Thoracic aorta (tissue), 2 donors: ENCODE data around the gene CERKL. TPM values are rescaled to one million over a fixed set of nuclear protein-coding genes. Genes with fewer than 3 reads are reported as not detected.

Experiments used
- ATAC-seq: fragments of 150-250 bp; one replicate; pipeline ENCODE4 v1.8.0; 2017; ENCODE audit warnings: low read depth; ENCODE audit not compliant: insufficient number of reproducible peaks, low FRiP score
- DNase-seq: peaks from one replicate; pipeline ENCODE4 v3.0.0-alpha.2; 2020; ENCODE audit warnings: low spot score
- H3K27ac ChIP-seq, 2 donors: fragments of 200-600 bp; sonication (generic); 1 replicate in 1 of 2; 2 replicates in 1 of 2; pipeline ENCODE4 v1.5.1; 2016; ENCODE audit warnings: mild to moderate bottlenecking in 2 of 2, moderate library complexity in 2 of 2
- H3K27me3 ChIP-seq: fragments of 200-600 bp; sonication (generic); replicated peaks from 2 replicates; pipeline ENCODE4 v1.6.0; 2016; ENCODE audit warnings: mild to moderate bottlenecking; ENCODE audit not compliant: insufficient read depth
- H3K36me3 ChIP-seq: fragments of 200-600 bp; sonication (generic); one replicate; pipeline ENCODE4 v1.5.1; 2016
- H3K4me1 ChIP-seq, 2 donors: fragments of 200-600 bp; sonication (generic); 1 replicate in 1 of 2; 2 replicates in 1 of 2; pipeline versions ENCODE4 v1.5.1 to v1.6.0; 2016; ENCODE audit warnings: low read depth in 2 of 2, mild to moderate bottlenecking in 1 of 2; ENCODE audit not compliant: control insufficient read depth in 1 of 2
- H3K4me3 ChIP-seq: fragments of 200-600 bp; sonication (generic); 2 replicates; pipeline ENCODE4 v1.5.1; 2016; ENCODE audit warnings: mild to moderate bottlenecking
- H3K9me3 ChIP-seq: fragments of 200-600 bp; sonication (generic); 2 replicates; pipeline ENCODE4 v1.5.1; 2016
- CTCF ChIP-seq: fragments of 200-600 bp; sonication (generic); IDR thresholded peaks from one replicate; pipeline ENCODE4 v1.5.1; 2019; ENCODE audit warnings: antibody characterized with exemption
- total RNA-seq, 2 donors: library from RNA; depleted of rRNA; stranded (reverse); fragments of >200 nt; gene quantifications; one replicate each; pipeline versions ENCODE4 v1.1.0 to v1.2.3, GENCODE V29; 2016

Gene CERKL
- total RNA-seq, 2 donors from 2014 or later: not detected

- no peak for DNase-seq
- TF ChIP-seq CTCF: no peak
- Histone ChIP-seq H3K27me3 (no peaks in the 10 kb centered on the region), H3K36me3 (no peaks in the 10 kb centered on the region), H3K4me1 (no peaks in the 10 kb centered on the region), H3K9me3 (no peaks in the 10 kb centered on the region), H3K27ac (no peak overlapping the region), H3K4me3 (no peak overlapping the region)
- ATAC-seq: no peak
Observed at GRCh38 chr2:181575650-181576025, 81.3 kb downstream of the CERKL start.

- H3K27ac ChIP-seq: no peak overlapping the region
- H3K4me3 ChIP-seq: no peak overlapping the region
- no peaks in the 10 kb centered on the region for H3K4me1 ChIP-seq
- no peaks in the 10 kb centered on the region for H3K27me3 ChIP-seq
- no peaks in the 10 kb centered on the region for H3K9me3 ChIP-seq
- ATAC-seq (no peak), DNase-seq (no peak)
- no peaks in the 10 kb centered on the region for H3K36me3 ChIP-seq
- no peak for TF ChIP-seq CTCF
Observed at GRCh38 chr2:181575024-181575649, 81.8 kb downstream of the CERKL start.

- TF ChIP-seq CTCF: no peak
- DNase-seq (no peak), ATAC-seq (no peak)
- Histone ChIP-seq H3K27me3 (no peaks in the 10 kb centered on the region), H3K9me3 (no peaks in the 10 kb centered on the region), H3K4me1 (no peaks in the 10 kb centered on the region), H3K36me3 (no peaks in the 10 kb centered on the region), H3K4me3 (no peak overlapping the region), H3K27ac (no peak overlapping the region)
Observed at GRCh38 chr2:181574321-181574720, 82.6 kb downstream of the CERKL start.

- no peak for TF ChIP-seq CTCF
- DNase-seq (no peak), ATAC-seq (no peak)
- no peaks in the 10 kb centered on the region for H3K27me3 ChIP-seq
- no peak overlapping the region for H3K4me3 ChIP-seq
- H3K36me3 ChIP-seq: no peaks in the 10 kb centered on the region
- H3K4me1 ChIP-seq: no peaks in the 10 kb centered on the region
- H3K27ac ChIP-seq: no peak overlapping the region
- H3K9me3 ChIP-seq: no peaks in the 10 kb centered on the region
Observed at GRCh38 chr2:181573140-181573736, 83.7 kb downstream of the CERKL start.

GRCh38 chr2:181570833-181571661 is 85.9 kb downstream of the CERKL start:
- DNase-seq (no peak), ATAC-seq (no peak)
- Histone ChIP-seq H3K27me3 (no peaks in the 10 kb centered on the region), H3K27ac (no peak overlapping the region), H3K4me1 (no peaks in the 10 kb centered on the region), H3K4me3 (no peak overlapping the region), H3K9me3 (no peaks in the 10 kb centered on the region), H3K36me3 (no peaks in the 10 kb centered on the region)
- TF ChIP-seq CTCF: no peak
